H1 (cell line): ENCODE data around the gene EFHC1. TPM values are rescaled to one million over a fixed set of nuclear protein-coding genes. Genes with fewer than 3 reads are reported as not detected.

Experiments used
- CTCF ChIA-PET: fragments of 300-600 bp; sonication (Branson Sonifier 250); formaldehyde crosslinking; loops from one replicate; lab custom pipeline; 2021; ENCODE audit not compliant: partially characterized antibody; lab: Charles Lee
- POLR2A ChIA-PET: fragments of 300-600 bp; sonication (Branson Sonifier 250); formaldehyde crosslinking; loops from one replicate; lab custom pipeline; 2021; ENCODE audit warnings: inconsistent platforms; ENCODE audit not compliant: partially characterized antibody; lab: Charles Lee
- DNase-seq, 2 experiments: peaks; one replicate each; pipeline versions ENCODE4 v3.0.0 to v3.0.0-alpha.2; 2010 to 2022; ENCODE audit warnings: low spot score in 2 of 2, low read depth in 1 of 2, mixed read lengths in 1 of 2
- FAIRE-seq: peaks from 2 replicates; lab custom pipeline; 2011; peaks lifted over from hg19 to GRCh38; lab: Jason Lieb, UNC
- H2AFZ ChIP-seq: 2 replicates; pipeline ENCODE4 v1.8.1; 2012; ENCODE audit warnings: low read length, inconsistent platforms
- H2AK5ac ChIP-seq: 2 replicates; pipeline ENCODE4 v1.6.1; 2013; ENCODE audit warnings: low read depth, low read length
- H2BK120ac ChIP-seq: replicated peaks from 2 replicates; pipeline ENCODE3; 2013; ENCODE audit warnings: low read depth, low read length, inconsistent platforms
- H2BK12ac ChIP-seq: 2 replicates; pipeline ENCODE4 v1.6.1; 2013; ENCODE audit warnings: low read depth, low read length
- H2BK15ac ChIP-seq: 2 replicates; pipeline ENCODE4 v1.6.1; 2013; ENCODE audit warnings: low read length
- H2BK20ac ChIP-seq: 2 replicates; pipeline ENCODE4 v1.6.1; 2013; ENCODE audit warnings: low read length
- H2BK5ac ChIP-seq: 2 replicates; pipeline ENCODE4 v1.6.1; 2013; ENCODE audit warnings: low read depth, low read length
- H3K14ac ChIP-seq: 2 replicates; pipeline ENCODE4 v1.6.1; 2013; ENCODE audit warnings: inconsistent platforms; ENCODE audit not compliant: insufficient read length
- H3K18ac ChIP-seq: 2 replicates; pipeline ENCODE4 v1.6.1; 2013; ENCODE audit warnings: low read length; ENCODE audit errors: extremely low read depth
- H3K23ac ChIP-seq: 2 replicates; pipeline ENCODE4 v1.6.1; 2013; ENCODE audit warnings: inconsistent platforms; ENCODE audit not compliant: insufficient read length
- H3K23me2 ChIP-seq: 2 replicates; pipeline ENCODE4 v1.6.1; 2013; ENCODE audit warnings: low read depth, low read length
- H3K27ac ChIP-seq: 2 replicates; pipeline ENCODE4 v1.6.1; 2011; ENCODE audit warnings: low read depth, low read length, inconsistent platforms
- H3K27me3 ChIP-seq, 4 experiments: replicated peaks in 1 of 4; 1 replicate in 1 of 4; 2 replicates in 3 of 4; pipeline versions ENCODE4 v1.6.1 to v1.8.1; 2011 to 2013; ENCODE audit warnings: low read length in 3 of 4, mild to moderate bottlenecking in 3 of 4, inconsistent platforms in 2 of 4, mixed read lengths in 2 of 4, moderate library complexity in 1 of 4; ENCODE audit not compliant: control insufficient read depth in 3 of 4, insufficient read depth in 3 of 4; ENCODE audit errors: extremely low read depth in 1 of 4
- H3K36me3 ChIP-seq, 4 experiments: 2 replicates each; pipeline versions ENCODE4 v1.6.1 to v1.8.1; 2011 to 2013; ENCODE audit warnings: mild to moderate bottlenecking in 4 of 4, low read length in 3 of 4, moderate library complexity in 2 of 4, control low read depth in 1 of 4, inconsistent platforms in 1 of 4; ENCODE audit not compliant: insufficient read depth in 4 of 4, control insufficient read depth in 2 of 4
- H3K4ac ChIP-seq: replicated peaks from 2 replicates; pipeline ENCODE3; 2013; ENCODE audit warnings: low read length, low read depth, mixed read lengths, inconsistent platforms; ENCODE audit not compliant: insufficient read length
- H3K4me1 ChIP-seq, 4 experiments: replicated peaks in 1 of 4; 1 replicate in 1 of 4; 2 replicates in 3 of 4; pipeline versions ENCODE4 v1.6.1 to v1.8.1; 2011 to 2013; ENCODE audit warnings: low read length in 3 of 4, inconsistent platforms in 2 of 4, mixed read lengths in 1 of 4; ENCODE audit not compliant: insufficient read depth in 4 of 4, control insufficient read depth in 3 of 4
- H3K4me2 ChIP-seq, 2 experiments: 2 replicates each; pipeline versions ENCODE4 v1.6.1 to v1.8.1; 2011 to 2013; ENCODE audit warnings: low read depth in 2 of 2, low read length in 2 of 2, control low read depth in 1 of 2, inconsistent platforms in 1 of 2, mild to moderate bottlenecking in 1 of 2; ENCODE audit not compliant: insufficient read depth in 1 of 2
- H3K4me3 ChIP-seq, 4 experiments: fragments of 200-600, 300-600 bp in 1 of 4; sonication (generic), shearing (Covaris generic), sonication (Bioruptor Twin) in 1 of 4; 2 replicates each; pipeline versions ENCODE4 v1.5.1 to v1.8.1; 2011 to 2016; ENCODE audit warnings: low read length in 4 of 4, low read depth in 3 of 4, control low read depth in 2 of 4, inconsistent platforms in 2 of 4, mild to moderate bottlenecking in 2 of 4, mixed read lengths in 1 of 4, moderate library complexity in 1 of 4; ENCODE audit not compliant: insufficient read depth in 2 of 4; ENCODE audit errors: extremely low read depth in 1 of 4
- H3K56ac ChIP-seq: replicated peaks from 2 replicates; pipeline ENCODE3; 2013; ENCODE audit warnings: low read depth, mild to moderate bottlenecking, mixed read lengths, low read length, inconsistent platforms; ENCODE audit not compliant: insufficient read length
- H3K79me1 ChIP-seq: 2 replicates; pipeline ENCODE4 v1.6.1; 2013; ENCODE audit warnings: low read depth, low read length, control low read depth
- H3K79me2 ChIP-seq, 2 experiments: 2 replicates each; pipeline versions ENCODE4 v1.6.1 to v1.8.1; 2012 to 2013; ENCODE audit warnings: low read length in 2 of 2, mild to moderate bottlenecking in 2 of 2, inconsistent platforms in 1 of 2; ENCODE audit not compliant: insufficient read depth in 2 of 2, control insufficient read depth in 1 of 2
- H3K9ac ChIP-seq, 4 experiments: replicated peaks in 1 of 4; 1 replicate in 1 of 4; 2 replicates in 3 of 4; pipeline versions ENCODE4 v1.6.1 to v1.8.1; 2011 to 2013; ENCODE audit warnings: low read depth in 3 of 4, low read length in 3 of 4, control low read depth in 2 of 4, mild to moderate bottlenecking in 2 of 4, moderate library complexity in 2 of 4, inconsistent platforms in 1 of 4; ENCODE audit errors: extremely low read depth in 1 of 4
- H3K9me3 ChIP-seq, 2 experiments: 2 replicates each; pipeline versions ENCODE4 v1.6.1 to v1.8.1; 2012 to 2013; ENCODE audit warnings: mild to moderate bottlenecking in 2 of 2, moderate library complexity in 2 of 2, control low read depth in 1 of 2, inconsistent platforms in 1 of 2, low read depth in 1 of 2, low read length in 1 of 2, mixed read lengths in 1 of 2; ENCODE audit not compliant: insufficient read depth in 2 of 2
- H4K20me1 ChIP-seq, 2 experiments: replicated peaks in 1 of 2; 2 replicates each; pipeline versions ENCODE3 to v1.8.1; 2011 to 2013; ENCODE audit warnings: inconsistent platforms in 2 of 2, low read length in 2 of 2, mild to moderate bottlenecking in 1 of 2; ENCODE audit not compliant: insufficient read depth in 2 of 2, control insufficient read depth in 1 of 2
- H4K5ac ChIP-seq: 2 replicates; pipeline ENCODE4 v1.6.1; 2013; ENCODE audit warnings: low read length, low read depth, mixed read lengths, inconsistent platforms; ENCODE audit not compliant: insufficient read length
- H4K8ac ChIP-seq: 2 replicates; pipeline ENCODE4 v1.8.0; 2013; ENCODE audit warnings: mild to moderate bottlenecking, moderate library complexity, low read length, inconsistent platforms; ENCODE audit not compliant: insufficient read depth; ENCODE audit errors: extremely low read depth
- H4K91ac ChIP-seq: replicated peaks from 2 replicates; pipeline ENCODE3; 2013; ENCODE audit warnings: low read length, mixed read lengths, inconsistent platforms; ENCODE audit not compliant: insufficient read length
- CTCF ChIP-seq, 3 experiments: IDR thresholded peaks; 1 replicate in 2 of 3; 2 replicates in 1 of 3; pipeline versions ENCODE4 v1.5.1 to v1.6.1; 2011; ENCODE audit warnings: low read length in 3 of 3, mild to moderate bottlenecking in 3 of 3, inconsistent platforms in 2 of 3, low read depth in 1 of 3, moderate library complexity in 1 of 3; ENCODE audit not compliant: insufficient read depth in 1 of 3; ENCODE audit errors: control extremely low read depth in 1 of 3
- E2F6 ChIP-seq: IDR thresholded peaks from 2 replicates; pipeline ENCODE4 v1.6.1; 2012; ENCODE audit warnings: inconsistent platforms
- POLR2A ChIP-seq, 2 experiments: IDR thresholded peaks; 1 replicate in 1 of 2; 2 replicates in 1 of 2; pipeline ENCODE4 v1.6.1; 2011; ENCODE audit warnings: low read depth in 2 of 2, low read length in 2 of 2, mild to moderate bottlenecking in 2 of 2; ENCODE audit errors: control extremely low read depth in 1 of 2
- POLR2AphosphoS5 ChIP-seq: IDR thresholded peaks from 2 replicates; pipeline ENCODE4 v1.6.1; 2011; ENCODE audit warnings: low read depth, low read length
- SIN3A ChIP-seq, 2 experiments: IDR thresholded peaks in 1 of 2; conservative IDR thresholded peaks in 1 of 2; 2 replicates each; pipeline ENCODE4 v1.6.1; 2011 to 2012; ENCODE audit warnings: low read length in 2 of 2, improper control_type of control experiment in 1 of 2, low read depth in 1 of 2, mild to moderate bottlenecking in 1 of 2
- SUZ12 ChIP-seq: fragments of 200-600 bp; sonication (generic); IDR thresholded peaks from 2 replicates; pipeline ENCODE4 v1.6.1; 2012; ENCODE audit warnings: mild to moderate bottlenecking, inconsistent platforms, low read length, moderate library complexity, mixed read lengths
- TAF7 ChIP-seq: optimal IDR thresholded peaks from 2 replicates; pipeline ENCODE3; 2011; ENCODE audit warnings: low read depth, mild to moderate bottlenecking, inconsistent platforms, low read length, moderate library complexity, borderline replicate concordance
- USF2 ChIP-seq: IDR thresholded peaks from 2 replicates; pipeline ENCODE4 v1.6.1; 2011; ENCODE audit warnings: low read length, improper control_type of control experiment
- ZNF274 ChIP-seq: IDR thresholded peaks from 2 replicates; pipeline ENCODE4 v1.7.0; 2012; ENCODE audit warnings: low read length, borderline replicate concordance; ENCODE audit errors: extremely low read depth
- WGBS, 2 experiments: shearing (Covaris generic) in 1 of 2; methylation state at CpG; one replicate each; pipeline versions ENCODE4 v1.1.6 to v1.1.7; 2013 to 2015; ENCODE audit warnings: low lambda C conversion rate in 2 of 2, mixed read lengths in 2 of 2, inconsistent platforms in 1 of 2, low coverage in 1 of 2, missing lambda C conversion rate in 1 of 2; ENCODE audit not compliant: insufficient replicate concordance in 2 of 2, insufficient coverage in 1 of 2, insufficient read length in 1 of 2; ENCODE audit errors: extremely low coverage in 1 of 2, missing lambda C conversion rate in 1 of 2; 5-methylcytosine and 5-hydroxymethylcytosine counted together
- polyA plus RNA-seq, 7 experiments: library from polyadenylated mRNA; depleted of rRNA in 3 of 7; stranded (reverse) in 5 of 7; unstranded in 2 of 7; fragments of >200 nt in 5 of 7; fragments of 200-250 nt in 2 of 7; gene quantifications; 1 replicate in 5 of 7; 2 replicates in 1 of 7; 4 replicates in 1 of 7; pipeline versions ENCODE4 v1.2.1 to v1.2.3, GENCODE V29; 2011 to 2013; ENCODE audit warnings: missing spikeins in 2 of 7, mixed read lengths in 2 of 7
- total RNA-seq: library from RNA; stranded (reverse); fragmentation: NEBNext Ultra II Directional; extraction: Animal tissue kit (Norgen Biotek cat#: 25700); gene quantifications from 2 replicates; pipeline ENCODE4 v1.2.1, GENCODE V29; 2021

Gene EFHC1
- total and polyA plus RNA-seq, 2 of the 8 experiments (the other 6 are each of a cell fraction or from before 2014, with no cell fraction given): 10.5 to 16.4 TPM

GRCh38 chr6:52519618-52520017 is 99.5 kb downstream of the EFHC1 start:
- Histone ChIP-seq H4K8ac (no peak overlapping the region), H4K20me1 (peaks cover 0 to 3% of the 10 kb centered on the region in 2 experiments), H2AK5ac (no peak overlapping the region), H3K23ac (no peak overlapping the region), H2BK5ac (no peak overlapping the region), H2BK120ac (no peak overlapping the region), H3K9me3 (no peaks in the 10 kb centered on the region), H3K4me2 (no peak overlapping the region), H2BK12ac (no peak overlapping the region), H3K4me3 (no peak overlapping the region), H4K5ac (no peak overlapping the region), H3K79me1 (peaks cover 5% of the 10 kb centered on the region; the same call in 1 of the 2 replicates), H3K4ac (no peak overlapping the region), H3K18ac (no peak overlapping the region), H3K4me1 (peaks cover 7 to 22% (median 16%) of the 10 kb centered on the region in 4 experiments), H3K79me2 (peaks cover 0 to 3% of the 10 kb centered on the region in 2 experiments; a peak in 2 of 4 replicates), H2BK20ac (no peak overlapping the region), H3K27me3 (no peaks in the 10 kb centered on the region), H4K91ac (no peak overlapping the region), H3K9ac (no peak overlapping the region), H3K23me2 (no peaks in the 10 kb centered on the region), H3K56ac (no peak overlapping the region), H2BK15ac (no peak overlapping the region), H2AFZ (no peak overlapping the region), H3K36me3 (peaks cover 0 to 3% (median 0%) of the 10 kb centered on the region in 4 experiments; a peak in 1 of 8 replicates), H3K14ac (no peak overlapping the region), H3K27ac (no peak overlapping the region)
- POLR2A ChIA-PET: no interaction called here
- FAIRE-seq: no peak
- CTCF ChIA-PET: interaction anchor here (1.2 kb wide), 1 partner anchor 18 kb away, joined by 4 read pairs; no protein-coding TSS in a partner anchor
- 90% methylated on average over 4 of the region's 4 CpGs; no CpG with 5 or more reads in 1 of the 2 experiments for WGBS, 2 experiments
- DNase-seq: no peak
- no peak for TF ChIP-seq POLR2A (IDR thresholded peaks at IDR 0.05; ENCODE audit: control extremely low read depth in 1 of 2, low read depth in 2 of 2, low read length in 2 of 2)
- no peak for TF ChIP-seq E2F6
- no peak for TF ChIP-seq USF2
- no peak for TF ChIP-seq SUZ12
- TF ChIP-seq CTCF (IDR thresholded peaks at IDR 0.05; ENCODE audit: control extremely low read depth in 1 of 3, insufficient read depth in 1 of 3, low read depth in 1 of 3, low read length in 3 of 3): no peak
- no peak for TF ChIP-seq TAF7
- TF ChIP-seq POLR2AphosphoS5: no peak
- TF ChIP-seq ZNF274: no peak
- TF ChIP-seq SIN3A (conservative IDR thresholded peaks at IDR 0.05 in 1 of 2, IDR thresholded peaks at IDR 0.05 in 1 of 2; ENCODE audit: low read depth in 1 of 2, low read length in 2 of 2): no peak
